ENCODE measurements around the gene SNAPC2.
"Not testable (repeated sequence)": the region's sequence is repeated elsewhere in the genome, so short reads cannot be mapped to it uniquely, and the experiment has no call there.

SNAPC2 gene

GRCh38 chr19:7923295-7924191, 3.4 kb downstream of the SNAPC2 start:
- no peak for DNase-seq

- no peak for DNase-seq
Observed at GRCh38 chr19:7924241-7924640, 4.1 kb downstream of the SNAPC2 start.

DNA sequence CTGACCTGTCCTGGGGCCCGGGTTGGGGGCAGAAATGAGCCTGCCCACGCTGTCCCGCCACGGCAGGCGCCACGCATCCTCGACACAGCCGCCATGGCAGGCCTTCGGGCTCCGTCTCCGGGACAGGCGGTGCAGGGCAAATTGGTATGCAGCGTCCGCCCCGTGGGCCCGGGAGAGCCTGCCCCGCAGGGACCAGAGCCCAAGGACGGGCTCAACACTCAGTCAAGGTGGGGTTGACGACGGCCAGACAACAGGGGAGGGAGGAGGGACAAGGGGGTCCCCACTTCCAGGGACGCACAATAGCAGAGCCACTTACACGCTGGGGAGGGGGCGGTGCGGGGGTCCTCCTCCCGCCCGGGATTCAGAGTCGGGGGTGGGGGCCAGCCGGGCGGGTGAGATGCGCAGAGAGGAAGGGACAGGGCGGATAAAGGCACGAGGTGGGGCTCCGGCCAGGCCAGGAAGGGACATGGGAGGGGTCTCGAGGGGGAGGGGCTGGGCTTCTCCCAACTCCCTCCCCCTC, 4.6 kb downstream of the SNAPC2 start:
- DNase-seq: no peak

GRCh38 chr19:7925171-7925851, 5.2 kb downstream of the SNAPC2 start:
- peak; percentile 53 to 68 for DNase-seq

GRCh38 chr19:7926021-7926726, 6.0 kb downstream of the SNAPC2 start, which contains the start of gene CTXN1:
Gene CTXN1, minus strand, starts transcription at chr19:7926135. Its CDS starts 597 bp downstream, at chr19:7925538.
- peak; percentile 25 to 43 for DNase-seq

DNA sequence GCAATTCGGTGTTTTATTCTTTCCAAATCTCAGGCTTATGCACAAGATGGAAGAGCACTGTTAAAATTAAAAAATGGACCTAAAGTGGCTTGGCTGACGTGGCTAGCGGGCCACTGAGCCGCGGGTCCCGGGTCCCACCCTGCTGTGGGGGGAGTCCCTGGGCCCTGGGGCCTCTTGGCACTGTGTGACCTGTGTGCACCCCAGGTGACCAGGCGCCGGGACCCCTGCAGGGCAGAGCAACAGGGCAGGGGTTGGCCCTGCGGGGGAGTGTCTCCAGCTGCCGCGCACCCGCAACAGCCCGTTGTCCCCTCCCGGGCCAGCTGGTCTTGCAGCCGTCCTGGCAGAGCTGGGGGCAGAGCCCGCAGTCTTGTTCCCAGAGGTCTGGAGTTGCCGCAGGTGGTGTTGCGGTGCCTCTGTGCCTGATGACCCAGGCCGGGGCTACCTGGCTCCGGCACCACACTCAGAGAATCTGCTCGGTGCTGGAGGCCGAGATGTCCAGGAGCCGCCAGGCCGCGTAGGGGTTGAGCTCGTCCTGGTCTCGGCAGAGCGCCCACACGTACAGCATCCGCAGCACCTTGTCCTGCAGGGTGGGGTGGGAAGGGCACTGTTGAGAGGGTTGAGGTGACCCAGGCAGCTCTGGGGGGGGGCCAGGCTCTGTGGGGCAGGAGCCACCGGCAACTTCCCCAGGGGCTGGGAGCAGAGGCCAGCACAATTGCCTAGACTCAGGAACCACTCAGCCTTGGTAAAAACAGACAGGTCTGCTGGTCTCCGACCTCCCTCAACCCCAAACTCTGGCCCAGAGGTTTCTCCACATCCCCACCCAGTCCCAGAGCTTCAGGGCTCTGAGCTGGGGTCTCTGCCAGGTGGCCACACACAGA, 6.8 kb downstream of the SNAPC2 start:
- DNase-seq: peak in 1 of 2 experiments; percentile 27

DNA sequence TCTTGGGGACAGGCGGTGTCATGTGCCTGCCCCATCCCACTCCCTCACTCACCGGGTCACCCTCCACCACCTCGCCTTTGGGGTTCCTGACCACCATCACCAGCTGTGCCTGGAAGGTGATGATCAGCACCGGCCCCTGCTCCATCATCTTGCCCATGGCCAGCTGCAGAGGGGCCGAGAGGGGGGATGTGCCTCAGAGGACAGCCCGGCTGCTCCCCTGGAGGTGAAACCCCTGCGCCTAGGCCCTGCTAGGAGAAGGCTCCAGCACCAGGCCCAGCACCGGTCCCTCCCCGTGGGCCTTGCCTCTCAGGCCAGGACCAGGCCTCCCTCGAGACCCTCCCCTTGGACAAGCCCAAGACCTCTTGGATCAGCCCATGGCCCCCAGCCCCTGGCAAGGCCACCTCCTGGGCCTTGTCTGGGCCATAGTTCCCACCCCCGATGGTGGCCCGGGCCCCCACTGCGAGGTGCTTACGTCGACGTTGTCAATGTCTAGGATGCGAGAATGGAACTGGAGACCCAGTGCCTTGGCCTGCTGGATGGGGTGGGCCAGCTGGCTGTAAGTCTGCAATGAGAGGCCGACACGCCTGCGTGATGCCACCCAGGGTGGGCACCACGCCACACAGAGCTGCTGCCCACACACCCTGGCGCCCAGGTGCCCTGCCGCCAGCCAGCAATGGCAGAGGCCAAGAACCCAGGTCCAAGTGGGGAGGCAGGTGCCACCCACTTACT, 7.6 kb downstream of the SNAPC2 start:
- DNase-seq: no peak

GRCh38 chr19:7928334-7928706, 8.2 kb downstream of the SNAPC2 start:
- DNase-seq: no peak

DNA sequence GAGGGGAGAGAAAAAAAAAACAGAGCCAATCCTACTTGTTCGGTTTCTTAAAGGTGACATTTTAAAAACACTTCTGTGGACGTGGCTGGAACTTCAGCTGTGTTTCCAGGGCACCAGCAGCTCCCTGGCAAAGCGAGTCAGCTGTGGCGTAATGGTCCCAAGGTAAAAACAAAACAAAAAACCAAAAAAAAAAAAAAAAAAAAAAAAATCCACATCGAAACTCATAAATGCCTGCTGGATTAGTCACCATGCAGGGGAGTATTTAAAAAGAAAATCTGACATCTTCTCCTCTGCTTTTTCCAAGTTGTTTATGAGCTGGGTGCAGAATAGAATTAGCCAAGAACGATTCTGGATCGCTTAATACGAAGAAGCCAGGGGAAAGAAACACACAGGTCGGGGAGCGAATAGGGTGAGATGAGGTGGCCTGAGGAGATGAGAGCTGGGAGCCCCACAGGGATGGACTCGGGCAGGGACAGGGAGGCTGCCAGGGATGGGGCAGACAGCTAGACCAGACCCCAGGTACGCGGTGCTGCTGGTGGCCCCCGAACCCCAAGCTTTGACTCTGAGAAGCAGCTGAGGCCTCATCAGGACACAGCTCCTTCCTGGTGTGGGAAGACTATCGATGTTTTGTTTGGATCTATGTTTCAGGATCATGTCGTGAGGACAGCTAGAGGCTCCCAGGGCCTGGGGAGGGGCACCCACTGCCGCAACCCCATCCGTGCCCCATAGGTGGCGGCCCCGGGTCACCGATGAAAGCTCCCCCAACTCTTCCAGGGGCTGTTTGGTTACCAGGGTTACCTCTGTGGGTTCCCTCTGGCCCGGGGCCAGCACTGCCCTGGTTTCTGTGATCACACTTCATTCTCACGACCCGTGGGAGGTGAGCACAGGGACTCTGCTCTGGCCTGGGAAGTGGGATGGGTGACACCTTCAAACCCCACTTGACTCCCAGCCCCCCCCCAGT, 8.9 kb downstream of the SNAPC2 start:
- peak; percentile 15 to 28 for DNase-seq

DNA sequence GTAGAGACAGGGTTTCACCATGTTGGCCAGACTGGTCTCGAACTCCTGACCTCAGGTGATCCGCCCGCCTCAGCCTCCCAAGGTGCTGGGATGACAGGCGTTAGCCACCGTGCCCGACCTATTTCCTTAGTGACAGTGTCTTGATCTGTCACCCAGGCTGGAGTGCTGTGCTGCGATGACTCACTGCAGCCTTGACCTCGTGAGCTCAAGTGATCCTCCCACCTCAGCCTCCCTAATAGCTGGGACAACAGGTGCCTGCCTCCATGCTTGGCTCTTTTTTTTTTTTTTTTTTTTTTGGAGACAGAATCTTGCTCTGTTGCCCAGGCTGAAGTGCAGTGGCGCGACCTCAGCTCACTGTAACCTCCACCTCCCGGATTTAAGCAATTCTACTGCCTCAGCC, 9.9 kb downstream of the SNAPC2 start:
- not testable (repeated sequence) for DNase-seq

DNA sequence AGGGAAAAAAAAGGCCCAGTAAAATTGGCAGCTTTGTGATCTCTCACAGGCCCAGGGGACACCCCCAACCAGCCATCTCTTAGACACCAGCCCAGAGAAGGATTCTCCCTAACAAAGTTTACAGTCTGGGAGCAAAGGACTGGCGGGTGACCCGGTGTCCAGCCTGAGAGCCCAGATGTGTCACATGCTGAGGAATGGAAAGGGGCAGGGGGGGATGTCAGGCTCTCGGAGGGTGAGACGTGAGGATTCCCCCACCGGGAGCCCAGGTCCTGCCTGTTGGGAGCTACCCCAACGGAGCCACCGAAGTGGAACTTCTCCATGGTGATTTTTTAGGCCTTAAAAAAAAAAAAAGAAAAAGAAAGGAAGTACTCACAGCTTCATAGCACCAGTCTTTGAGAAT, 10.6 kb downstream of the SNAPC2 start:
- no peak for DNase-seq

GRCh38 chr19:7931221-7932061, 11.3 kb downstream of the SNAPC2 start:
- DNase-seq: no peak

DNA sequence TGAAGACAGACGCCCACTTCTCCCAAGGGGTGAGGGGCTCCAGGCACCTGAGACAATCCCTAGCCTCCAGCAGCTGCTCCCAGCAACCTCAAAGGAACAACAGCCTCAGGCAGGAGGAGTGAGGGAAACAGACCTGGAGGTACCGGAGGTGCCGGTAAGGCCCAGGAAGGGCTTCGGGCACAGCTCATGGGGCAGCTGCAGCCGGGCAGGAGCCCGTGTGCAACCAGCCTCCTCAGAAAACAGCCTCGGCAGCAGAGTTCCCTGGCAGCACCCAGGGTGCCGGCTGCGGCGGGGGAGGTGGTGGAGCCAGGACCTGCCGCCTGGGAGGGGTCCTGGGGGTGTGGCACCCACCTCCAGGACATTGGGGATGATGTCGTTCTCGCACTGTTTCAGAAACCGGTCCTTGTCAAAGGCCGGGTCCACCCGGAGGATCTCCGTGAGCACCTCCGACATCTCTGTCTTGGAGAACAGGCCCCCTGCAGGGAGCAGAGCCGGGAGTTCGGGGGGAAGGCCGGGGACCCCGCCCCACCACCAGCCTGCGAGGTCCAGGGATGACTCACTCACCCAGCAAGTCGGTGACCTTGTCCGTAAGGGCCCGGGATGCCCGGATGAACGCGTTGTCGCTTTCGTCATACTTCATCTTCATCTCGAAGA, 12.3 kb downstream of the SNAPC2 start:
- DNase-seq: no peak

GRCh38 chr19:7932930-7933300, 12.8 kb downstream of the SNAPC2 start:
- DNase-seq: no peak

- DNase-seq: no peak
Observed at GRCh38 chr19:7933411-7933810, 13.3 kb downstream of the SNAPC2 start.

GRCh38 chr19:7933828-7934725, 13.9 kb downstream of the SNAPC2 start:
- no peak for DNase-seq

DNA sequence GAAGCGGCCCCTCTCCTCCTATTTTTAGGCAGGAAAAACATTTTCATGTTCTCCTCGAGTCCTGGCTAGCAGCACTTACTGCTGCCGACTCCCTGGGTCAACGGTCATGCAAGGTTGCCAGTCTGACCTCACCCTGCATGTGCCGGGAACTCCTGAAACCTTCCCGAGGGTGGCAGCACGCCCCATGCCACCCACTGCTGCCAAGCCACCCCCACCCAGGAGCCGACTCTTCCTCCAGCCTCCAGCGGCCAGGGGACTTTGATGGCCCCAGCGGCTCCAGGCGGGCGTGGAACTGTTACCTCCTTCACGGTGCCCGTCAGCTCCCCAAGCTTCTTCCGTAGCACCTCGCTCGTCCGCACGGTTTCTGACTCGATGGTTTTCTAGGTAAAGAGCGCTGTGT, 14.6 kb downstream of the SNAPC2 start:
- no peak for DNase-seq

DNA sequence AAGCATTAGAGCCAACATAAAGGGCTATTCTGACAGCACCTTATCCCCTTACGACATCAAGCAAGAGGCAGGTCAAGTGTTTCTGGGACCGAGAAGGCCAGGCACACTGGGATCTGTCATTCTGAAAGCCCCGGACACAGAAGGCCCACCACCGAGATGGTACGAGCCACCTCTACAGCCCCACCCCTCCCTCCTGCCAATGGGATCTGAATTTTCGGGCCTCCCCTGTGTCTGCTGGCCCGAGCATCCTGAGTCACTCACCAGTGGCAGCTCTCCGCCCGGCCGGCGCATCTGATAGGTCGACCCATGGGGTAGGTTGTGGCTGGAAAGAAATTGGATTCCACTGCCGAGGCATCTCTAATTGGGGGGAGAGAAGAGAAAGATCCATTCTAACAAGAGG, 20.7 kb downstream of the SNAPC2 start:
- no peak for DNase-seq
